ENCODE results near the gene KRT15. TPM values are rescaled to one million over a fixed set of nuclear protein-coding genes. Genes with fewer than 3 reads are reported as not detected.

KRT15 gene
- total and polyA plus RNA-seq, 4 donors, result 15.2 to 51.7 (median 27.0) TPM

- DNase-seq, result no peak
- TF ChIP-seq CTCF (IDR thresholded peaks at IDR 0.05; ENCODE audit: control extremely low read depth, extremely low read depth), result no peak
Observed at GRCh38 chr17:41483531-41483930, 35.2 kb downstream of the KRT15 start.

GRCh38 chr17:41481036-41481435, 37.7 kb downstream of the KRT15 start, which contains the start of gene KRT35:
TSS of gene KRT35 (minus strand) at chr17:41481151. CDS start at chr17:41481097, 54 bp downstream.
- H3K4me1 ChIP-seq (ENCODE audit: control insufficient read depth in 5 of 5, insufficient read depth in 5 of 5, low read length in 5 of 5), result no peaks in the 10 kb centered on the region
- H3K27me3 ChIP-seq (ENCODE audit: control insufficient read depth in 3 of 3, insufficient read depth in 3 of 3, low read length in 2 of 3), result no peaks in the 10 kb centered on the region
- 95 to 100% methylated on average over 2 of the region's 2 CpGs for WGBS, 2 donors
- TF ChIP-seq CTCF (IDR thresholded peaks at IDR 0.05; ENCODE audit: control extremely low read depth, extremely low read depth), result no peak
- no peak within 1 kb of the TSS for H3K27ac ChIP-seq (ENCODE audit: low read depth in 1 of 2, low read length in 1 of 2)
- H3K9me3 ChIP-seq (ENCODE audit: control insufficient read depth in 4 of 4, insufficient read depth in 3 of 4, low read length in 3 of 4), result no peaks in the 10 kb centered on the region
- H3K36me3 ChIP-seq (ENCODE audit: control insufficient read depth in 4 of 4, insufficient read depth in 4 of 4, low read length in 4 of 4), result no peaks in the 10 kb centered on the region
- ATAC-seq (ENCODE audit: insufficient read depth, low FRiP score), result no peak
- H3K9ac ChIP-seq (ENCODE audit: insufficient read depth in 1 of 2, low read length in 2 of 2), result no peak within 1 kb of the TSS
- no peak within 1 kb of the TSS for H3K4me3 ChIP-seq
- DNase-seq, result no peak

More at GRCh38 chr17:41483531-41483930, 35.2 kb downstream of the KRT15 start:
- Histone ChIP-seq H3K36me3 (ENCODE audit: control insufficient read depth in 4 of 4, insufficient read depth in 4 of 4, low read length in 4 of 4) (no peaks in the 10 kb centered on the region), H3K27me3 (ENCODE audit: control insufficient read depth in 3 of 3, insufficient read depth in 3 of 3, low read length in 2 of 3) (no peaks in the 10 kb centered on the region), H3K4me1 (ENCODE audit: control insufficient read depth in 5 of 5, insufficient read depth in 5 of 5, low read length in 5 of 5) (no peaks in the 10 kb centered on the region), H3K27ac (ENCODE audit: low read depth in 1 of 2, low read length in 1 of 2) (no peak overlapping the region), H3K9ac (ENCODE audit: insufficient read depth in 1 of 2, low read length in 2 of 2) (no peak overlapping the region), H3K4me3 (no peak overlapping the region), H3K9me3 (ENCODE audit: control insufficient read depth in 4 of 4, insufficient read depth in 3 of 4, low read length in 3 of 4) (no peaks in the 10 kb centered on the region)
- no peak for ATAC-seq (ENCODE audit: insufficient read depth, low FRiP score)
- WGBS, 2 donors, result 75 to 87% methylated on average over 9 of the region's 9 CpGs

- Histone ChIP-seq H3K9me3 (ENCODE audit: control insufficient read depth in 4 of 4, insufficient read depth in 3 of 4, low read length in 3 of 4) (no peaks in the 10 kb centered on the region), H3K27ac (ENCODE audit: low read depth in 1 of 2, low read length in 1 of 2) (no peak overlapping the region), H3K27me3 (ENCODE audit: control insufficient read depth in 3 of 3, insufficient read depth in 3 of 3, low read length in 2 of 3) (no peaks in the 10 kb centered on the region), H3K4me1 (ENCODE audit: control insufficient read depth in 5 of 5, insufficient read depth in 5 of 5, low read length in 5 of 5) (no peaks in the 10 kb centered on the region), H3K9ac (ENCODE audit: insufficient read depth in 1 of 2, low read length in 2 of 2) (no peak overlapping the region), H3K36me3 (ENCODE audit: control insufficient read depth in 4 of 4, insufficient read depth in 4 of 4, low read length in 4 of 4) (no peaks in the 10 kb centered on the region), H3K4me3 (no peak overlapping the region)
- WGBS, 2 donors, result 94 to 97% methylated on average over 10 of the region's 10 CpGs
- no peak for ATAC-seq (ENCODE audit: insufficient read depth, low FRiP score)
- no peak for TF ChIP-seq CTCF (IDR thresholded peaks at IDR 0.05; ENCODE audit: control extremely low read depth, extremely low read depth)
- no peak for DNase-seq
Observed at GRCh38 chr17:41480581-41480980, 38.1 kb downstream of the KRT15 start.

GRCh38 chr17:41480136-41480535, 38.6 kb downstream of the KRT15 start:
- H3K9me3 ChIP-seq (ENCODE audit: control insufficient read depth in 4 of 4, insufficient read depth in 3 of 4, low read length in 3 of 4), result no peaks in the 10 kb centered on the region
- no peak overlapping the region for H3K9ac ChIP-seq (ENCODE audit: insufficient read depth in 1 of 2, low read length in 2 of 2)
- H3K27me3 ChIP-seq (ENCODE audit: control insufficient read depth in 3 of 3, insufficient read depth in 3 of 3, low read length in 2 of 3), result no peaks in the 10 kb centered on the region
- WGBS, 2 donors, result 46 to 51% methylated on average over 2 of the region's 2 CpGs
- TF ChIP-seq CTCF (IDR thresholded peaks at IDR 0.05; ENCODE audit: control extremely low read depth, extremely low read depth), result no peak
- no peak overlapping the region for H3K27ac ChIP-seq (ENCODE audit: low read depth in 1 of 2, low read length in 1 of 2)
- no peak overlapping the region for H3K4me3 ChIP-seq
- H3K36me3 ChIP-seq (ENCODE audit: control insufficient read depth in 4 of 4, insufficient read depth in 4 of 4, low read length in 4 of 4), result no peaks in the 10 kb centered on the region
- no peak for DNase-seq
- no peak for ATAC-seq (ENCODE audit: insufficient read depth, low FRiP score)
- H3K4me1 ChIP-seq (ENCODE audit: control insufficient read depth in 5 of 5, insufficient read depth in 5 of 5, low read length in 5 of 5), result no peaks in the 10 kb centered on the region
